Cardiac fibroblast (primary cell): ENCODE results near the gene ZFP57.
"Not testable (repeated sequence)": the region's sequence is repeated elsewhere in the genome, so short reads cannot be mapped to it uniquely, and the experiment has no call there.

Experiments used
- DNase-seq, 2 donors: peaks; one replicate each; pipeline versions ENCODE4 v3.0.0 to v3.0.0-alpha.2; 2010; ENCODE audit warnings: low read depth in 2 of 2
- H3K4me3 ChIP-seq, 2 donors: replicated peaks in 1 of 2; 1 replicate in 1 of 2; 2 replicates in 1 of 2; pipeline ENCODE4 v1.5.1; 2011; ENCODE audit warnings: low read depth in 2 of 2, low read length in 2 of 2, mild to moderate bottlenecking in 2 of 2, moderate library complexity in 1 of 2
- CTCF ChIP-seq: IDR thresholded peaks from one replicate; pipeline ENCODE4 v1.5.1; 2011; ENCODE audit warnings: low read depth, mild to moderate bottlenecking, low read length, inconsistent platforms

The ZFP57 gene

DNA sequence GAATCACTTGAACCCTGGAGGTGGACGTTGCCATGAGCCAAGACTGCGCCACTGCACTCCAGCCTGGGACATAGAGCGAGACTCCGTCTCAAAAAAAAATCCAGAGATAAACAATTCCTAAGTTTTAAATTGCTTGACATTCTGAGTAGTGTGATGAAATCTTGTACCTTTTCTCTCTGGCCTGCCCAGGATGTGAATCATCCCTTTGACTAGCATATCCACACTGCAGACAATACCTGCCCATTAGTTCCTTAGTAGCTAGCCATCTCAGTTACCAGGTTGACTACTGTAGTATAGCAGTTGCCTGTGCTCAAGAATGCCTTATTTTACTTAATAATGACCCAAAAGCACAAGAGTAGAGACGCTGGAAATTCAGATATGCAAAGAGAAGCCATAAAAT, 2.8 kb downstream of the ZFP57 start:
- DNase-seq, result peak in 1 of 2 donors; percentile 47
- no peak for TF ChIP-seq CTCF
- no peak overlapping the region for H3K4me3 ChIP-seq

- no peak for TF ChIP-seq CTCF
- peak; percentile 15 to 64 for DNase-seq
- no peak overlapping the region for H3K4me3 ChIP-seq
Observed at GRCh38 chr6:29676981-29677601, 3.9 kb downstream of the ZFP57 start.

DNA sequence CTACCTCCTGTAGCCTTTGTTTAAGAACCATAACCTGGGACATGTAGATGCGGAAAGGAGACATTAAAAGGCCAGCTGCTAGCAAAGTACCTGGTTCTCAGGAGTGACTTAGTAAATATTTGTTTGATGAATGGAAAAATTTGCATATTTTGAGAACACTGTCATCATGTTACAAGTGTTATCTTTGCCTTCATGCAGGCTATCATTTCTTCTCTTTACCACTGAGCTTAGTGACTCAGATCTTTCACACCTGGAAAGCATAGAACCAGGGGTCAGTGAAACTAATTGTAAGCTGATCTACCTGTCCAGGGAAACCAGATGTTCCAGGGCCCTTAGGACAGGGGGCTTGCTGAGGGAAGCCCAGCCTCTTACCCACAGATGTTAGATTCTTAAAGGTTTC, 5.4 kb downstream of the ZFP57 start:
- H3K4me3 ChIP-seq, result no peak overlapping the region
- DNase-seq, result no peak
- no peak for TF ChIP-seq CTCF

DNA sequence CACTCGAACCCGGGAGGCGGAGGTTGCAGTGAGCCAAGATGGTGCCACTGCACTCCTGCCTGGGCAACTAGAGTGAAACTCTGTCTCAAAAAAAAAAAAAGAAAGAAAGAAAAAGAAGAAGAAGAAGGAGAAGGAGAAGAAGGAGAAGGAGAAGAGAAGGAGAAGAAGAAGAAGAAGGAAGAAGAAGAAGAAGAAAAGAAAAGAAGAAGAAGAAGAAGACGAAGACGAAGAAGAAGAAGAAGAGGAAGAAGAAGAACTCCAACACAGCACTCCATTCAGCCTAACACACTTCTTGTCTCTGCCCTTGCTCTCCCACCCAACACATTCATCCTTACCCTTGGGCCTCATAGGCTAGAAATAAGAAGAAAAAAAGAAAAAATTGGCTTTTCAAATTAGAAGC, 6.9 kb downstream of the ZFP57 start:
- no peak overlapping the region for H3K4me3 ChIP-seq
- DNase-seq, result no peak
- TF ChIP-seq CTCF, result no peak

- DNase-seq, result no peak
- no peak for TF ChIP-seq CTCF
- H3K4me3 ChIP-seq, result no peak overlapping the region
Observed at GRCh38 chr6:29673161-29673560, 7.8 kb downstream of the ZFP57 start.

GRCh38 chr6:29672116-29672515, 8.8 kb downstream of the ZFP57 start:
- not testable (repeated sequence) for H3K4me3 ChIP-seq, DNase-seq

GRCh38 chr6:29671026-29671425, 9.9 kb downstream of the ZFP57 start:
- no peak overlapping the region for H3K4me3 ChIP-seq
- no peak for DNase-seq
- TF ChIP-seq CTCF, result no peak
